Epithelial cell of proximal tubule (primary cell): Measurements from ENCODE around the gene TMEM203. TPM values are rescaled to one million over a fixed set of nuclear protein-coding genes. Genes with fewer than 3 reads are reported as not detected.

Source experiments
- DNase-seq: peaks from one replicate; pipeline ENCODE4 v3.0.0-alpha.2; 2011; ENCODE audit warnings: low read depth
- H3K4me3 ChIP-seq: 2 replicates; pipeline ENCODE4 v1.5.1; 2011; ENCODE audit warnings: low read depth, mild to moderate bottlenecking, low read length
- total RNA-seq: library from RNA; depleted of rRNA; stranded (reverse); fragments of >200 nt; gene quantifications from 2 replicates; pipeline ENCODE4 v1.2.3, GENCODE V29; 2015
- TF ChIP-seq, protein P1 (sequence below): conservative IDR thresholded peaks from 2 replicates; pipeline ENCODE4 v1.5.1; 2012; ENCODE audit warnings: low read depth, mild to moderate bottlenecking, low read length

The TMEM203 gene
- total RNA-seq, 1 donor from 2014 or later = 39.4 TPM

DNA sequence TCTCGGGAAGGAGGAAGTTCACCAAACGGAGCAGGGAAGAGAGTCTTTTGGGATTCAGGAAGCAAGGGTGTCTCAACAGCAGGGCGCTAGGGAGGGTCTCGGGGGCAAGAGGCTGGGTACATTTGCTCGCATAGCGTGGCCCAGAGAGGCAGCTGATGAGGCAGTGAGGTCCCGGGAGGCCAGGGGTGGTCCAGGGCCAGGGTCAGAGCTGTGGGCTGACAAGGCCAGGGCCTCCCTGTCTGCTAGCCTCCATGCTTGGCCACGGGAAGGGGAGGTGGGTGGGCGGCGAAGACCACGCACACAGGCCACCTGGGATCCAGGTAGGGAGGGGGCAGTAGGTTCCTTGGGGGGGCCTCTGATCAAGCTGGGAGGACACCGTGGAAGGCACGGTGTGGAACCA, 6.1 kb upstream of the TMEM203 start:
- H3K4me3 ChIP-seq = no peak overlapping the region
- TF ChIP-seq, protein P1, sequence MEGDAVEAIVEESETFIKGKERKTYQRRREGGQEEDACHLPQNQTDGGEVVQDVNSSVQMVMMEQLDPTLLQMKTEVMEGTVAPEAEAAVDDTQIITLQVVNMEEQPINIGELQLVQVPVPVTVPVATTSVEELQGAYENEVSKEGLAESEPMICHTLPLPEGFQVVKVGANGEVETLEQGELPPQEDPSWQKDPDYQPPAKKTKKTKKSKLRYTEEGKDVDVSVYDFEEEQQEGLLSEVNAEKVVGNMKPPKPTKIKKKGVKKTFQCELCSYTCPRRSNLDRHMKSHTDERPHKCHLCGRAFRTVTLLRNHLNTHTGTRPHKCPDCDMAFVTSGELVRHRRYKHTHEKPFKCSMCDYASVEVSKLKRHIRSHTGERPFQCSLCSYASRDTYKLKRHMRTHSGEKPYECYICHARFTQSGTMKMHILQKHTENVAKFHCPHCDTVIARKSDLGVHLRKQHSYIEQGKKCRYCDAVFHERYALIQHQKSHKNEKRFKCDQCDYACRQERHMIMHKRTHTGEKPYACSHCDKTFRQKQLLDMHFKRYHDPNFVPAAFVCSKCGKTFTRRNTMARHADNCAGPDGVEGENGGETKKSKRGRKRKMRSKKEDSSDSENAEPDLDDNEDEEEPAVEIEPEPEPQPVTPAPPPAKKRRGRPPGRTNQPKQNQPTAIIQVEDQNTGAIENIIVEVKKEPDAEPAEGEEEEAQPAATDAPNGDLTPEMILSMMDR = no peak
- no peak for DNase-seq

DNA sequence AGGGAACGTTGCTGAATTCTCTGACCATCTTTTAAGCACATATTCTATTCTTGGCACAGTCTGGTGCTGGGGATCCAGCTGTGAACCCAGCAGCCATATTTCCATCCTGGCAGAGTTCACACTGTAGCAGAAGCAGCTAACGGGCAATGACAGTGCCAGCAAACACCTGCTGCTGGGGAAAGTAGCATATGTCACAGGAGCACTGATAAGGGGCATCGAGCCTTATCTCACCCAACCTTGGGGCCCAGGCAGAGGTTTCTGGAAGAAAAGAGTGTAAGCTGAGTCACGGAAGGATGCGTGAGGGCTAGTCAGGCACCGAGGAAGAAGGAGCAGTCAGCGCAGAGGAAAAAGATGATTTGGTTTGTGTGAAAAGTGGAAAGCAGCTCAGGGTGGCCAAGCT, 1.2 kb upstream of the TMEM203 start:
- DNase-seq = no peak
- TF ChIP-seq, protein P1 = no peak
- H3K4me3 ChIP-seq = peak overlapping the region; percentile 97

DNA sequence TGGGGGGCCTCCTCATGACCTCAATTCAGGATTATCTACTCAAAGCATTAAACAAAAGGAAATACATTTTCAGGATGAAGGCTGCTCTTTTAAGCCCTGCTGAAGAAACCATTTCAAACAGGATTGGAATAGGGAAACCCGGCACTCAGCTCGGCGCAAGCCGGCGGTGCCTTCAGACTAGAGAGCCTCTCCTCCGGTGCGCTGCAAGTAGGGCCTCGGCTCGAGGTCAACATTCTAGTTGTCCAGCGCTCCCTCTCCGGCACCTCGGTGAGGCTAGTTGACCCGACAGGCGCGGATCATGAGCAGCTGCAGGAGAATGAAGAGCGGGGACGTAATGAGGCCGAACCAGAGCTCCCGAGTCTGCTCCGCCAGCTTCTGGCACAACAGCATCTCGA, 720 bp downstream of the TMEM203 start:
- DNase-seq = no peak
- H3K4me3 ChIP-seq = peak overlapping the region; percentile 97
- TF ChIP-seq, protein P1 = no peak

DNA sequence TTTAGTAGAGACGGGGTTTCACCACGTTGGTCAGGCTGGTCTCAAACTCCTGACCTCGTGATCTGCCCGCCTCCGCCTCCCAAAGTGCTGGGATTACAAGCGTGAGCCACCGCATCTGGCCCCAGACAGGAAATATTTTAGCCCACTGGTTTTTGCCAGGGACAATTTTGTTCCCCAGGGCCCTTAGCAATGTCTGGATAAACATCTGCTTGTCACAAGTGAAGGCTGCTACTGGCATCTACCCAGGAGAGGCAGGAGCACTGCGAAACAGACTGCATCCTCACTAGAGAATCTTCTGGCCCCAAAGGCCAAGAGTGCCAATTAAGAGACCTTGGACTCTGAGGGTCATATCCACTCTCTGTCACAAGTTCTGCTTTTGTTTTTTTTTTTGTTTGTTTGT, 2.5 kb downstream of the TMEM203 start:
- TF ChIP-seq, protein P1 = no peak
- DNase-seq = no peak
- no peak overlapping the region for H3K4me3 ChIP-seq

DNA sequence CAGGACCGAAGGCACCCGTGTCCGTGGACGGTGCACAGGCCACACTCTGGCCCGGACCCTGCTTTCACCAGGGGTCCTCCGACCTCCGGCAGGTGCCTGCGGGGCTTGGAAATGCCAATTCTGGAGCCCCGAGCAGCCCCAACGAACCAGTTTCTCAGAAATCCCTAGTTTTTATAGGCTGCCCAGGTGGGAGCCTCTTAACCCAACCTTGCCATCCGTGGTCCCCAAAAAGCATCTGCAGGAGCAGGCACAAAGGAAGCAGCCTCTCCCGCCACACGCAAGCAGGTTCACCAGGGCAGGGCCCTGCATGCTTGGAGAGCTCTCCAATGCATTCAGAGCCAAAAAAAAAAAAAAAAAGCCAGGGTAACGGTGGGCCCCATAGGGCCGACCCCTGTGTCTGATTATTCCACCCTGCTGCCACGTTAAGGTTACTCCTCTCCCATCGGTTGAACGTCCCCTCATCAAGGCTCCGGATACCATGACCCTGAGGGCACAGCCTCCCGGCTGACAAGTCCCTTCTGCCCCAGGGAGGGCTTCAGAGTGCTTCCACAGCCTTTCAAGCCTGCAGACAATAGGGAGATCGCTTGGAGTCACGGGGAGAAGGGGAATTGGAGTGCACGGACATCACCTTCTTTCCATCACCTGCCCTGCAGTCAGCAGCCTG, 4.1 kb downstream of the TMEM203 start:
- peak overlapping the region; percentile 65 for H3K4me3 ChIP-seq
- no peak for DNase-seq
- TF ChIP-seq, protein P1 = no peak

DNA sequence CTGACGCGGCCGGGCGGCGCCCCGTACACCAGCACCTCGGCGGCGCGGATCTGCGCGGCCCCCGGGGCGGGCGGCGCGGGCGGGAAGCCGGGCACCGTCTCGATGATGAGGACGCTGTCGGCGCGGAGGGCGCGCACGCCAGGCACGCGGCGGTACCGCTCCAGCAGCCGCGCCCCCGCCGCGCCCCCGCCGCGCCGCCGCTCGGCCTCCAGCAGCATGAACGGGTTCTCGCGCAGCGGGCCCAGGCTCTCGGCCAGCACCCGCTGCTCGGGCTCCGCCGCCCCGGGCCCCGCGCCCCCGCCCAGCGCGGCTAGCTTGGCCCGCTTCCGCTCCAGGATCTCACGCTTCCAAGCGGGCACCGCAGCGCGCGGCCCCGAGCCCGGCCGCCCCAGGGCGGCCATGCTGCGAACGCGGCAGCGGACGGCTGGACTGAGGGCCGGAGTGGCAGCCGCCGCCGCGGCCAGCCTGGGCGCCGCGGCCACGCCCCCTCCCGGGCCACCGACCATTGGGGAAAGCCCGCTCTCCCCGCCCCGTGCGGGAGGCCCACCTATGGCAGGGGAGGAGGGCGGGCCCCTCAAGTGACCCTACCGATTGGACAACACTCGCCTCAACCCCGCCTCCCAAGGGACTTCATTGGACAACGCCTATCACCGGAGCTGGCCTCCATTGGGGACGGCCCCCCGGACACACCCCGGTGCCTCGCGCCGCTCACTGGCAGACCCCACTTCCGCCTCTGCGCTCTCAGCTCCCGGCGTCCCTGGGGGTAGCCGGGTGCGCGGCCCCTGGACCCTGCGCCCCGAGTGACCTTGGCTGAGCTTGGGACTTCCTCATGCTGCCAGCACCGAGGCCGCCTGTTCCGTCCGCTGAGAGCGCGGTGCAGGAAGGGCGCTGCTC, 4.9 kb downstream of the TMEM203 start, which contains the start of gene TPRN:
Gene TPRN (minus strand): TSS at position 431 of the 894 bp plus-strand sequence. CDS start 30 bp downstream, at position 401.
- peak within 1 kb of the TSS; percentile 65 for H3K4me3 ChIP-seq
- TF ChIP-seq, protein P1 = no peak
- peak; percentile 74 for DNase-seq
